Neuronal stem cell (in vitro differentiated cells): ENCODE measurements around the gene SH3PXD2B.

Source experiments
- DNase-seq: peaks from one replicate; pipeline ENCODE4 v3.0.0-alpha.2; 2013; ENCODE audit warnings: low spot score
- H2AFZ ChIP-seq: one replicate; pipeline ENCODE4 v1.6.1; 2013; ENCODE audit warnings: mild to moderate bottlenecking, low read length, inconsistent platforms
- H2AK5ac ChIP-seq: 2 replicates; pipeline ENCODE4 v1.6.1; 2013; ENCODE audit warnings: low read depth, mild to moderate bottlenecking, inconsistent platforms, low read length, moderate library complexity, mixed read lengths
- H2BK120ac ChIP-seq: 2 replicates; pipeline ENCODE4 v1.6.1; 2013; ENCODE audit warnings: low read depth, mild to moderate bottlenecking, inconsistent platforms, low read length, moderate library complexity, mixed read lengths
- H2BK12ac ChIP-seq: one replicate; pipeline ENCODE4 v1.6.1; 2013; ENCODE audit warnings: low read length, inconsistent platforms
- H2BK15ac ChIP-seq: 2 replicates; pipeline ENCODE4 v1.6.1; 2013; ENCODE audit warnings: mild to moderate bottlenecking, low read length, inconsistent platforms, mixed read lengths
- H2BK5ac ChIP-seq: one replicate; pipeline ENCODE4 v1.6.1; 2013; ENCODE audit warnings: inconsistent platforms, mild to moderate bottlenecking, low read length, moderate library complexity
- H3K14ac ChIP-seq: one replicate; pipeline ENCODE4 v1.6.1; 2013; ENCODE audit warnings: low read length, inconsistent platforms
- H3K18ac ChIP-seq: 2 replicates; pipeline ENCODE4 v1.6.1; 2013; ENCODE audit warnings: low read length, inconsistent platforms
- H3K23ac ChIP-seq: 2 replicates; pipeline ENCODE4 v1.6.1; 2013; ENCODE audit warnings: low read depth, mild to moderate bottlenecking, mixed read lengths, low read length, inconsistent platforms; ENCODE audit not compliant: poor library complexity
- H3K27ac ChIP-seq: replicated peaks from 3 replicates; pipeline ENCODE4 v1.5.1; 2013; ENCODE audit warnings: low read length, inconsistent platforms
- H3K27me3 ChIP-seq, 3 experiments: 2 replicates each; pipeline ENCODE4 v1.6.1; 2013; ENCODE audit warnings: low read length in 3 of 3, mild to moderate bottlenecking in 2 of 3, inconsistent platforms in 1 of 3, low read depth in 1 of 3, mixed read lengths in 1 of 3, moderate library complexity in 1 of 3; ENCODE audit not compliant: control insufficient read depth in 3 of 3, insufficient read depth in 3 of 3
- H3K36me3 ChIP-seq, 2 donors: replicated peaks in 1 of 2; 2 replicates each; pipeline ENCODE4 v1.6.1; 2013; ENCODE audit warnings: low read length in 2 of 2; ENCODE audit not compliant: control insufficient read depth in 2 of 2, insufficient read depth in 2 of 2
- H3K4ac ChIP-seq: 2 replicates; pipeline ENCODE4 v1.6.1; 2013; ENCODE audit warnings: inconsistent platforms, mild to moderate bottlenecking, low read length, moderate library complexity
- H3K4me1 ChIP-seq, 2 donors: 1 replicate in 1 of 2; 2 replicates in 1 of 2; pipeline ENCODE4 v1.6.1; 2013; ENCODE audit warnings: low read length in 2 of 2, low read depth in 1 of 2; ENCODE audit not compliant: control insufficient read depth in 2 of 2, insufficient read depth in 1 of 2
- H3K4me2 ChIP-seq: one replicate; pipeline ENCODE4 v1.6.1; 2013; ENCODE audit warnings: mild to moderate bottlenecking, low read length, inconsistent platforms; ENCODE audit not compliant: insufficient read depth, poor library complexity, severe bottlenecking
- H3K4me3 ChIP-seq, 2 donors: 2 replicates each; pipeline ENCODE4 v1.5.1; 2013; ENCODE audit warnings: low read length in 2 of 2, mild to moderate bottlenecking in 2 of 2, inconsistent platforms in 1 of 2, moderate library complexity in 1 of 2
- H3K79me1 ChIP-seq: one replicate; pipeline ENCODE4 v1.6.1; 2013; ENCODE audit warnings: low read depth, mild to moderate bottlenecking, inconsistent platforms, low read length, moderate library complexity
- H3K9ac ChIP-seq: one replicate; pipeline ENCODE4 v1.6.1; 2013; ENCODE audit warnings: mild to moderate bottlenecking, low read depth, low read length, inconsistent platforms; ENCODE audit not compliant: poor library complexity
- H3K9me3 ChIP-seq, 2 donors: replicated peaks in 1 of 2; 2 replicates each; pipeline versions ENCODE3 to v1.6.1; 2013; ENCODE audit warnings: low read length in 2 of 2, mild to moderate bottlenecking in 2 of 2, inconsistent platforms in 1 of 2, low read depth in 1 of 2, mixed read lengths in 1 of 2, moderate library complexity in 1 of 2; ENCODE audit not compliant: control insufficient read depth in 2 of 2, insufficient read depth in 1 of 2
- H4K8ac ChIP-seq: one replicate; pipeline ENCODE4 v1.6.1; 2013; ENCODE audit warnings: low read depth, mild to moderate bottlenecking, inconsistent platforms, low read length, moderate library complexity
- H4K91ac ChIP-seq: one replicate; pipeline ENCODE4 v1.6.1; 2013; ENCODE audit warnings: low read length, low read depth, mild to moderate bottlenecking, inconsistent platforms; ENCODE audit not compliant: poor library complexity
- WGBS, 2 donors: extraction: QIAGEN DNeasy Blood & Tissue Kit; methylation state at CpG; one replicate each; pipeline ENCODE4 v1.1.7; 2013; ENCODE audit warnings: missing lambda C conversion rate in 2 of 2, mixed read lengths in 1 of 2; ENCODE audit not compliant: insufficient read length in 2 of 2, insufficient replicate concordance in 1 of 2; ENCODE audit errors: extremely low coverage in 2 of 2; 5-methylcytosine and 5-hydroxymethylcytosine counted together

The SH3PXD2B gene

GRCh38 chr5:172418862-172419814, 35.2 kb downstream of the SH3PXD2B start:
- Histone ChIP-seq H3K4me1 (no peaks in the 10 kb centered on the region), H3K36me3 (peaks cover 22 to 90% of the 10 kb centered on the region in 2 donors), H2BK120ac (no peak overlapping the region), H2BK12ac (no peak overlapping the region), H3K18ac (no peak overlapping the region), H3K4me3 (no peak overlapping the region), H4K91ac (no peak overlapping the region), H3K9ac (no peak overlapping the region), H4K8ac (no peak overlapping the region), H3K14ac (no peak overlapping the region), H3K4ac (no peak overlapping the region), H3K27me3 (no peaks in the 10 kb centered on the region), H2AK5ac (no peak overlapping the region), H3K79me1 (peaks cover 6% of the 10 kb centered on the region), H3K23ac (no peak overlapping the region), H2AFZ (no peak overlapping the region), H2BK5ac (no peak overlapping the region), H2BK15ac (no peak overlapping the region), H3K27ac (no peak overlapping the region), H3K9me3 (no peaks in the 10 kb centered on the region), H3K4me2 (no peak overlapping the region)
- DNase-seq, result no peak
- WGBS, 2 donors, result no CpG with 5 or more reads among the region's 20 CpGs

DNA sequence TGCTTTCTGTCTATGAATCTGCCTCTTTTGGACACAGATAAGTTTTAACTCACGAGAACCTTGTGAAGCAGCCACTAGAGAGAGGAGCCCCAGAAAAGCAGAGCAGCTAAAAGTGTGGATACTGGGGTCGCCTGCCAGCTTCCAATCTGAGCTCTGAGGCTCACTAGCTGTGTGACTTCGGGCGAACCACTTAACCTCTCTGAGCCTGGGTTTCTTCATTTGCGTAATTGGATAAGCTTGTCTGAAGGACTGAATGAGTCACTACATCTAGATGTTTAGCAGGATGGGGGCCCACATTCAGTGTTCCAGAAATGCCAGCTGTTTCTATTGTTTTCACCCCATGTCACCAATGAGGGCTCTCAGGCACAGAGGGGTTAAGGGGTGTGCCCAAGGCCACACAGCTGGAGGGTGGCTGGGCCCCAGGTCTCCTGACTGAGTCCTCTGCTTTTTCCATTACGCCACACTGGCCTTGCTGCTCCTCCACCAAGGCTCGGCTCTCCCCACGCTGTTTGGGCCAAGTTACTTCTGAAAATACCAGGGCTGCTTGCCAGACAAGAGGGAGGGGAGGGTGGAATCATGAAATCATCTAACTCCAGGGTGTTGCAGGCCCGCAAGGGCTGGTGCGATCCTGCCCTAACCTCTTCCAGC, 36.2 kb downstream of the SH3PXD2B start:
- H3K36me3 ChIP-seq, result peaks cover 23 to 93% of the 10 kb centered on the region in 2 donors
- H2BK5ac ChIP-seq, result no peak overlapping the region
- no peak overlapping the region for H3K18ac ChIP-seq
- H4K91ac ChIP-seq, result no peak overlapping the region
- H2BK15ac ChIP-seq, result no peak overlapping the region
- no peak overlapping the region for H2AFZ ChIP-seq
- no peak overlapping the region for H2AK5ac ChIP-seq
- no peak overlapping the region for H3K14ac ChIP-seq
- H3K4ac ChIP-seq, result no peak overlapping the region
- no peaks in the 10 kb centered on the region for H3K4me1 ChIP-seq
- H3K9me3 ChIP-seq, result no peaks in the 10 kb centered on the region
- DNase-seq, result no peak
- no peak overlapping the region for H3K23ac ChIP-seq
- no peak overlapping the region for H3K4me2 ChIP-seq
- no peak overlapping the region for H2BK12ac ChIP-seq
- no peak overlapping the region for H3K27ac ChIP-seq
- no peak overlapping the region for H3K9ac ChIP-seq
- H3K79me1 ChIP-seq, result peaks cover 6% of the 10 kb centered on the region
- H3K27me3 ChIP-seq, result no peaks in the 10 kb centered on the region
- no peak overlapping the region for H4K8ac ChIP-seq
- no peak overlapping the region for H3K4me3 ChIP-seq
- WGBS, 2 donors, result no CpG with 5 or more reads among the region's 10 CpGs
- H2BK120ac ChIP-seq, result no peak overlapping the region

DNA sequence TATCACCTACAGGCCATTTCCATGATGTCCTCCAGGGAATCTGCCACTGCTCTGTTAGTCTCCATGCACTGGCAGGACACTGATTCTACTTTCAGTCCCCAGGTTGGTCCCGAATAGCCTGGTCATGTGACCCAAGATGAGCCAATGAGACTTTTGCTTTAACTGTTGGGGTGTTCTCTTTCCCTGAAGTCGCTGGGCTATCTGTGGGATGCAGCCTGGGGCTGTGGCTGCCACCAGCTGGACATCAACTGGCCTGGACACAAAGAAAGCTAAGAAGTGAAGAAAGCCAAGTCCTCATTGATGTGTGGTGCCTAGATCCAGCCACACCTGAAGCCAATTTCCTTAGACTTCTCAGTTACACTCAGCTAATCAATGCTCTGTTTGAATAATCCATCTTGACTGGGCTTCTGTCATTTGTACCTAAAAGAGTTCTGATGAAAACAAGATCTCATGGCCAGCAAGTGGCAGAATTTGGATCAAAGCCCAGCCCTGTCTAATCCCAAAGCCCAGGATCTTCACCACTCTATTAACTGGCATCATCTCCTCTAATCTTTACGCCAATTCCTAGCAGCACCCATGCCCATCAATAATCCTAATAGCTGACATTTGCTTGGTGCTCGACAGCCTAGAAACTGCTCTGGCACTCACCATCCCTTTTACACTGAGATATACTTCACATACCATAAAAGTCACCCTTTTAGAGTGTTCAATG, 37.0 kb downstream of the SH3PXD2B start:
- no peak overlapping the region for H2BK15ac ChIP-seq
- H2BK120ac ChIP-seq, result no peak overlapping the region
- no CpG with 5 or more reads among the region's 4 CpGs for WGBS, 2 donors
- H2AFZ ChIP-seq, result no peak overlapping the region
- no peak overlapping the region for H2BK5ac ChIP-seq
- H3K36me3 ChIP-seq, result peaks cover 25 to 93% of the 10 kb centered on the region in 2 donors
- H3K23ac ChIP-seq, result no peak overlapping the region
- no peak overlapping the region for H3K27ac ChIP-seq
- peaks cover 2% of the 10 kb centered on the region for H3K79me1 ChIP-seq
- H3K27me3 ChIP-seq, result no peaks in the 10 kb centered on the region
- H3K18ac ChIP-seq, result no peak overlapping the region
- H3K4me2 ChIP-seq, result no peak overlapping the region
- no peak overlapping the region for H4K8ac ChIP-seq
- H3K4me3 ChIP-seq, result no peak overlapping the region
- H3K4ac ChIP-seq, result no peak overlapping the region
- no peaks in the 10 kb centered on the region for H3K9me3 ChIP-seq
- H2BK12ac ChIP-seq, result no peak overlapping the region
- H2AK5ac ChIP-seq, result no peak overlapping the region
- DNase-seq, result no peak
- no peak overlapping the region for H3K9ac ChIP-seq
- no peak overlapping the region for H4K91ac ChIP-seq
- H3K4me1 ChIP-seq, result peaks cover 0 to 1% of the 10 kb centered on the region in 2 donors
- H3K14ac ChIP-seq, result no peak overlapping the region
